Esophagus squamous epithelium (tissue), 4 donors: ENCODE data around the gene CCDC192.

ENCODE experiments used
- POLR2A ChIP-seq, 4 donors: fragments of 450-650 bp; IDR thresholded peaks; one replicate each; pipeline ENCODE4 v1.6.1; 2017; ENCODE audit warnings: antibody characterized with exemption in 4 of 4, mild to moderate bottlenecking in 4 of 4, moderate library complexity in 3 of 4
- TF ChIP-seq, protein P1 (sequence below), 6 experiments: fragments of 450-650 bp in 4 of 6; fragments of 200-600 bp in 2 of 6; sonication (generic) in 2 of 6; IDR thresholded peaks; one replicate each; pipeline ENCODE4 v1.5.1; 2016 to 2019; ENCODE audit warnings: antibody characterized with exemption in 6 of 6, mild to moderate bottlenecking in 4 of 6, moderate library complexity in 4 of 6

DNA sequence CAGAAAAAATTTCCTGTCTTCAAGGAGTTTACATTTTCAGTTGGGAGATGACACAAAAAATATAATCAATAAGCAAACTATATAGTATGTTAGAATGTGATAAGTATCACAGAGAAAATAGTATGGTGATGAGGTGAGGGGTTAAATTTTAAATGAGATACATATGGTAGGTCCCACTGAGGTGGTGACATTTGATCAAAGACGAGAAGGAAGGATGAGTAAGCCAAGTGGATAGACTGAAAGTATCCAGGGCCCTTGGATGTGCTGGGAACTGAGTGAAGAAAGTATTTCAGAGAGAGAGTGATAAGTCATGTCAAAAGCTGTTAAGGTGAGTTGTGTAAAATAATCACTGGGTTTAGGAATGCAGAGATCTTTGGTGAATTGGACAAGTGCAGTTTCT lies 3.5 kb downstream of the CCDC192 start:
- TF ChIP-seq POLR2A (IDR thresholded peaks at IDR 0.05), result no peak
- TF ChIP-seq, protein P1, sequence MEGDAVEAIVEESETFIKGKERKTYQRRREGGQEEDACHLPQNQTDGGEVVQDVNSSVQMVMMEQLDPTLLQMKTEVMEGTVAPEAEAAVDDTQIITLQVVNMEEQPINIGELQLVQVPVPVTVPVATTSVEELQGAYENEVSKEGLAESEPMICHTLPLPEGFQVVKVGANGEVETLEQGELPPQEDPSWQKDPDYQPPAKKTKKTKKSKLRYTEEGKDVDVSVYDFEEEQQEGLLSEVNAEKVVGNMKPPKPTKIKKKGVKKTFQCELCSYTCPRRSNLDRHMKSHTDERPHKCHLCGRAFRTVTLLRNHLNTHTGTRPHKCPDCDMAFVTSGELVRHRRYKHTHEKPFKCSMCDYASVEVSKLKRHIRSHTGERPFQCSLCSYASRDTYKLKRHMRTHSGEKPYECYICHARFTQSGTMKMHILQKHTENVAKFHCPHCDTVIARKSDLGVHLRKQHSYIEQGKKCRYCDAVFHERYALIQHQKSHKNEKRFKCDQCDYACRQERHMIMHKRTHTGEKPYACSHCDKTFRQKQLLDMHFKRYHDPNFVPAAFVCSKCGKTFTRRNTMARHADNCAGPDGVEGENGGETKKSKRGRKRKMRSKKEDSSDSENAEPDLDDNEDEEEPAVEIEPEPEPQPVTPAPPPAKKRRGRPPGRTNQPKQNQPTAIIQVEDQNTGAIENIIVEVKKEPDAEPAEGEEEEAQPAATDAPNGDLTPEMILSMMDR (IDR thresholded peaks at IDR 0.05), result no peak
